HepG2 (cell line): ENCODE measurements around the gene CLDN7. TPM values are rescaled to one million over a fixed set of nuclear protein-coding genes. Genes with fewer than 3 reads are reported as not detected.

Experiments
- CCDC6 ChIP-seq: sonication (generic); formaldehyde crosslinking; IDR thresholded peaks from 2 replicates; pipeline ENCODE4 v1.8.1; 2022; ENCODE audit warnings: mild to moderate bottlenecking, missing genetic modification reagents, moderate library complexity
- CEBPB ChIP-seq: IDR thresholded peaks from 2 replicates; pipeline ENCODE4 v1.6.1; 2011; ENCODE audit warnings: low read depth, low read length, improper control_type of control experiment, borderline replicate concordance
- HNF1A ChIP-seq, 2 experiments: sonication (generic) in 1 of 2; formaldehyde crosslinking in 1 of 2; IDR thresholded peaks; 2 replicates each; pipeline versions ENCODE4 v1.4.0 to v1.6.1; 2016 to 2020; ENCODE audit warnings: borderline replicate concordance in 1 of 2, low read depth in 1 of 2, mild to moderate bottlenecking in 1 of 2, missing genetic modification reagents in 1 of 2
- PAX8 ChIP-seq: sonication (generic); formaldehyde crosslinking; IDR thresholded peaks from 2 replicates; pipeline ENCODE4 v1.8.0; 2022; ENCODE audit warnings: mild to moderate bottlenecking, missing genetic modification reagents, borderline replicate concordance
- SP1 ChIP-seq, 2 experiments: fragments of 450-650 bp in 1 of 2; sonication (generic) in 1 of 2; formaldehyde crosslinking in 1 of 2; IDR thresholded peaks; 2 replicates each; pipeline versions ENCODE4 v1.4.0 to v1.6.1; 2016 to 2020; ENCODE audit warnings: missing genetic modification reagents in 1 of 2
- TFE3 ChIP-seq: IDR thresholded peaks from 2 replicates; pipeline ENCODE4 v1.6.1; 2016
- ZHX2 ChIP-seq, 2 experiments: sonication (generic) in 1 of 2; formaldehyde crosslinking in 1 of 2; IDR thresholded peaks; 2 replicates each; pipeline versions ENCODE4 v1.6.1 to v1.9.0; 2014 to 2022; ENCODE audit warnings: antibody characterized with exemption in 1 of 2, borderline replicate concordance in 1 of 2, inconsistent platforms in 1 of 2, low read depth in 1 of 2, missing genetic modification reagents in 1 of 2
- ZNF232 ChIP-seq: sonication (generic); formaldehyde crosslinking; IDR thresholded peaks from 2 replicates; pipeline ENCODE4 v1.4.0; 2020; ENCODE audit warnings: missing genetic modification reagents, borderline replicate concordance
- ZNF446 ChIP-seq: sonication (generic); formaldehyde crosslinking; IDR thresholded peaks from 2 replicates; pipeline ENCODE4 v1.5.0; 2020; ENCODE audit warnings: mild to moderate bottlenecking, missing genetic modification reagents
- ZNF510 ChIP-seq: sonication (generic); formaldehyde crosslinking; IDR thresholded peaks from 2 replicates; pipeline ENCODE4 v1.4.0; 2020; ENCODE audit warnings: low read depth, mild to moderate bottlenecking, missing genetic modification reagents
- ZNF556 ChIP-seq: sonication (generic); formaldehyde crosslinking; IDR thresholded peaks from 2 replicates; pipeline ENCODE4 v1.4.0; 2020; ENCODE audit warnings: mild to moderate bottlenecking, missing genetic modification reagents, borderline replicate concordance
- ZNF713 ChIP-seq: sonication (generic); formaldehyde crosslinking; IDR thresholded peaks from 2 replicates; pipeline ENCODE4 v1.4.0; 2020; ENCODE audit warnings: mild to moderate bottlenecking, missing genetic modification reagents
- ZNF747 ChIP-seq: sonication (generic); formaldehyde crosslinking; IDR thresholded peaks from 2 replicates; pipeline ENCODE4 v1.8.1; 2023; ENCODE audit warnings: missing genetic modification reagents, mild to moderate bottlenecking, borderline replicate concordance
- ZNF883 ChIP-seq: sonication (generic); formaldehyde crosslinking; IDR thresholded peaks from 2 replicates; pipeline ENCODE4 v1.5.1; 2020; ENCODE audit warnings: mild to moderate bottlenecking, missing genetic modification reagents; ENCODE audit errors: not compliant biosample characterization
- polyA plus RNA-seq, 8 experiments: library from polyadenylated mRNA; depleted of rRNA in 3 of 8; stranded (reverse) in 7 of 8; unstranded in 1 of 8; fragments of >200 nt; fragmentation: Illumina TruSeq in 4 of 8; extraction: Trizol in 4 of 8; gene quantifications; 2 replicates each; pipeline versions ENCODE4 v1.2.1 to v1.2.3, GENCODE V29; 2011 to 2016; ENCODE audit warnings: low read depth in 4 of 8, missing spikeins in 1 of 8, mixed read lengths in 1 of 8; ENCODE audit not compliant: insufficient read depth in 1 of 8
- total RNA-seq, 5 experiments: library from RNA; depleted of rRNA; stranded (reverse); fragments of >200 nt; fragmentation: Illumina TruSeq; extraction: Trizol; gene quantifications; 2 replicates each; pipeline ENCODE4 v1.2.3, GENCODE V29; 2016; ENCODE audit warnings: low read depth in 1 of 5

The CLDN7 gene
- total and polyA plus RNA-seq, 2 of the 13 experiments (the other 11 are each of a cell fraction or from before 2014, with no cell fraction given), result not detected

GRCh38 chr17:7234083-7234951 is 28.0 kb downstream of the CLDN7 start, which contains the start of gene DVL2 (continued):
- TF ChIP-seq ZHX2 (IDR thresholded peaks at IDR 0.05; ENCODE audit: low read depth) (peak; percentile 68), ZHX2 (CRISPR knock-in tag; IDR thresholded peaks at IDR 0.05; ENCODE audit: borderline replicate concordance) (0 out of 2 replicates have a peak, but pooled peaks have one; percentile 84), SP1 (IDR thresholded peaks at IDR 0.05) (no peak), SP1 (CRISPR knock-in tag; IDR thresholded peaks at IDR 0.05) (peak; percentile 93), TFE3 (peak; percentile 99), ZNF556 (CRISPR knock-in tag) (peak; percentile 74), HNF1A (IDR thresholded peaks at IDR 0.05; ENCODE audit: low read depth) (peak; percentile 35; the same call in 1 of the 2 replicates), HNF1A (CRISPR knock-in tag; IDR thresholded peaks at IDR 0.05; ENCODE audit: borderline replicate concordance) (peak; percentile 72; the same call in 1 of the 2 replicates), PAX8 (CRISPR knock-in tag) (0 out of 2 replicates have a peak, but pooled peaks have one; percentile 8), CEBPB (no peak), ZNF232 (CRISPR knock-in tag) (0 out of 2 replicates have a peak, but pooled peaks have one; percentile 60), ZNF510 (peak; percentile 52; the same call in 1 of the 2 replicates), ZNF713 (peak; percentile 56; the same call in 1 of the 2 replicates), ZNF883 (CRISPR knock-in tag) (peak; percentile 93), ZNF747 (CRISPR knock-in tag) (peak; percentile 95; the same call in 1 of the 2 replicates), ZNF446 (peak; percentile 94; the same call in 1 of the 2 replicates), CCDC6 (CRISPR knock-in tag) (peak; percentile 80; the same call in 1 of the 2 replicates)
